HepG2 (cell line): ENCODE measurements around the gene CD68. TPM values are rescaled to one million over a fixed set of nuclear protein-coding genes. Genes with fewer than 3 reads are reported as not detected.
A peak's percentile ranks its signal among the peaks of the same experiment; 100 is the strongest.
"Not testable (repeated sequence)": the region's sequence is repeated elsewhere in the genome, so short reads cannot be mapped to it uniquely, and the experiment has no call there.

Experiments used
- ATAC-seq: fragments of 200-7000 bp; cut with Tn5 transposase; 3 replicates; pipeline ENCODE4 v1.9.1; 2020; ENCODE audit warnings: mild to moderate bottlenecking, moderate library complexity
- BruUV-seq: library from RNA; stranded (reverse); fragments of 400-500 nt; replicated peaks from 2 replicates; lab custom pipeline; 2021; lab: Mats Ljungman, UMichigan
- CTCF ChIA-PET: fragments of 300-600 bp; formaldehyde crosslinking; extraction: SDS; loops from one replicate; lab custom pipeline; 2021; ENCODE audit warnings: low total read pairs, inconsistent platforms, low intra/inter-chr PET ratio; lab: Yijun Ruan, JAX
- POLR2A ChIA-PET: fragments of 350-600 bp; sonication (Branson Sonifier 250); formaldehyde crosslinking; loops from one replicate; lab custom pipeline; 2020; ENCODE audit warnings: antibody characterized with exemption, inconsistent platforms; lab: Yijun Ruan, JAX
- DNase-seq: peaks from one replicate; pipeline ENCODE4 v3.0.0-alpha.2; 2015; ENCODE audit warnings: low spot score
- FAIRE-seq: peaks from 3 replicates; lab custom pipeline; 2011; peaks lifted over from hg19 to GRCh38; lab: Jason Lieb, UNC
- H2AFZ ChIP-seq: one replicate; pipeline ENCODE4 v1.6.1; 2011; ENCODE audit warnings: low read length, inconsistent platforms
- H3K27ac ChIP-seq: fragments of 300-600 bp; 3 replicates; pipeline ENCODE4 v1.8.0; 2011; ENCODE audit warnings: mixed run types, mild to moderate bottlenecking, mixed read lengths, low read length, inconsistent platforms; ENCODE audit not compliant: insufficient read depth; ENCODE audit errors: extremely low read length
- H3K27me3 ChIP-seq, 2 experiments: fragments of 200-600 bp in 1 of 2; 2 replicates in 1 of 2; 3 replicates in 1 of 2; pipeline versions ENCODE4 v1.6.0 to v1.8.0; 2011; ENCODE audit warnings: low read length in 2 of 2, mild to moderate bottlenecking in 2 of 2, moderate library complexity in 2 of 2, inconsistent platforms in 1 of 2; ENCODE audit not compliant: insufficient read depth in 2 of 2, control insufficient read depth in 1 of 2
- H3K36me3 ChIP-seq, 2 experiments: fragments of 200-600 bp in 1 of 2; replicated peaks in 1 of 2; 2 replicates in 1 of 2; 3 replicates in 1 of 2; pipeline versions ENCODE4 v1.5.1 to v1.8.0; 2011; ENCODE audit warnings: low read length in 2 of 2, inconsistent platforms in 1 of 2; ENCODE audit not compliant: insufficient read depth in 2 of 2, control insufficient read depth in 1 of 2
- H3K4me1 ChIP-seq: 2 replicates; pipeline ENCODE4 v1.5.1; 2012; ENCODE audit warnings: low read length, inconsistent platforms; ENCODE audit not compliant: insufficient read depth
- H3K4me2 ChIP-seq: 2 replicates; pipeline ENCODE4 v1.6.0; 2011; ENCODE audit warnings: low read depth, low read length, inconsistent platforms
- H3K4me3 ChIP-seq, 3 experiments: fragments of 200-600 bp in 1 of 3; sonication (generic), shearing (Covaris generic) in 1 of 3; replicated peaks in 1 of 3; 2 replicates each; pipeline ENCODE4 v1.5.1; 2011 to 2016; ENCODE audit warnings: low read length in 3 of 3, inconsistent platforms in 2 of 3, low read depth in 2 of 3, mild to moderate bottlenecking in 2 of 3, control low read depth in 1 of 3, mixed read lengths in 1 of 3; ENCODE audit not compliant: insufficient read depth in 1 of 3
- H3K79me2 ChIP-seq: one replicate; pipeline ENCODE4 v1.6.1; 2011; ENCODE audit warnings: low read length, inconsistent platforms; ENCODE audit not compliant: insufficient read depth
- H3K9ac ChIP-seq: 2 replicates; pipeline ENCODE4 v1.6.0; 2011; ENCODE audit warnings: mild to moderate bottlenecking, low read depth, low read length, inconsistent platforms; ENCODE audit not compliant: insufficient read depth
- H3K9me3 ChIP-seq: 2 replicates; pipeline ENCODE4 v1.5.1; 2012; ENCODE audit warnings: mild to moderate bottlenecking, low read length
- H4K20me1 ChIP-seq: 2 replicates; pipeline ENCODE4 v1.6.0; 2011; ENCODE audit warnings: inconsistent platforms, mild to moderate bottlenecking, low read length, moderate library complexity; ENCODE audit not compliant: insufficient read depth
- NFE2 ChIP-seq: sonication (generic); formaldehyde crosslinking; IDR thresholded peaks from 2 replicates; pipeline ENCODE4 v1.4.0; 2020; ENCODE audit warnings: missing genetic modification reagents
- NFIB ChIP-seq: sonication (generic); formaldehyde crosslinking; IDR thresholded peaks from 2 replicates; pipeline ENCODE4 v1.9.0; 2021; ENCODE audit warnings: missing genetic modification reagents, mild to moderate bottlenecking, borderline replicate concordance
- RARG ChIP-seq: sonication (generic); formaldehyde crosslinking; IDR thresholded peaks from 2 replicates; pipeline ENCODE4 v1.4.0; 2020; ENCODE audit warnings: low read depth, mild to moderate bottlenecking, missing genetic modification reagents
- ZBTB4 ChIP-seq: sonication (generic); formaldehyde crosslinking; IDR thresholded peaks from 2 replicates; pipeline ENCODE4 v1.4.0; 2020; ENCODE audit warnings: missing genetic modification reagents, mild to moderate bottlenecking, borderline replicate concordance
- ZFP36L1 ChIP-seq: sonication (generic); formaldehyde crosslinking; IDR thresholded peaks from 2 replicates; pipeline ENCODE4 v1.8.0; 2022; ENCODE audit warnings: mild to moderate bottlenecking, missing genetic modification reagents, moderate library complexity
- ZNF460 ChIP-seq: sonication (generic); formaldehyde crosslinking; IDR thresholded peaks from 2 replicates; pipeline ENCODE4 v1.5.1; 2020; ENCODE audit warnings: missing genetic modification reagents, mild to moderate bottlenecking, borderline replicate concordance
- ZNF484 ChIP-seq: sonication (generic); formaldehyde crosslinking; IDR thresholded peaks from 2 replicates; pipeline ENCODE4 v1.5.1; 2020; ENCODE audit warnings: mild to moderate bottlenecking, low read depth, missing genetic modification reagents, borderline replicate concordance
- ZNF546 ChIP-seq: sonication (generic); formaldehyde crosslinking; conservative IDR thresholded peaks from 2 replicates; pipeline ENCODE4 v1.8.1; 2023; ENCODE audit warnings: mild to moderate bottlenecking, missing genetic modification reagents
- ZNF768 ChIP-seq: sonication (generic); formaldehyde crosslinking; IDR thresholded peaks from 2 replicates; pipeline ENCODE4 v1.4.0; 2020; ENCODE audit warnings: missing genetic modification reagents
- WGBS: methylation state at CpG from one replicate; pipeline ENCODE4 v1.1.6; 2017; ENCODE audit warnings: low lambda C conversion rate; 5-methylcytosine and 5-hydroxymethylcytosine counted together
- in situ Hi-C: cut with HindIII; loops from 2 replicates; pipeline ENCODE4 v1.10.0; 2017; ENCODE audit warnings: low pct_unique_long_range_greater_than_20kb; ENCODE audit not compliant: extremely low pct_ligation_motif_present
- intact Hi-C: fragments of 100-400 bp; cut with micrococcal nuclease; formaldehyde crosslinking; loops from one replicate; pipeline ENCODE4 v1.10.0; 2022; ENCODE audit not compliant: unreplicated experiment
- polyA plus RNA-seq, 8 experiments: library from polyadenylated mRNA; depleted of rRNA in 3 of 8; stranded (reverse) in 7 of 8; unstranded in 1 of 8; fragments of >200 nt; fragmentation: Illumina TruSeq in 4 of 8; extraction: Trizol in 4 of 8; gene quantifications; 2 replicates each; pipeline versions ENCODE4 v1.2.1 to v1.2.3, GENCODE V29; 2011 to 2016; ENCODE audit warnings: low read depth in 4 of 8, missing spikeins in 1 of 8, mixed read lengths in 1 of 8; ENCODE audit not compliant: insufficient read depth in 1 of 8
- total RNA-seq, 5 experiments: library from RNA; depleted of rRNA; stranded (reverse); fragments of >200 nt; fragmentation: Illumina TruSeq; extraction: Trizol; gene quantifications; 2 replicates each; pipeline ENCODE4 v1.2.3, GENCODE V29; 2016; ENCODE audit warnings: low read depth in 1 of 5

CD68 gene
- total and polyA plus RNA-seq, 2 of the 13 experiments (the other 11 are each of a cell fraction or from before 2014, with no cell fraction given): 10.3 to 104 TPM

GRCh38 chr17:7625749-7626148 lies 46.3 kb downstream of the CD68 start:
- in situ Hi-C loops: not testable (repeated sequence)
- 97% methylated on average over 16 of the region's 16 CpGs for WGBS

GRCh38 chr17:7626307-7626706 lies 46.9 kb downstream of the CD68 start:
- H3K9ac ChIP-seq: peak overlapping the region; percentile 92
- H2AFZ ChIP-seq: no peak overlapping the region
- intact Hi-C loops (no loop called here), in situ Hi-C loops (no loop called here)
- 85% methylated on average over 7 of the region's 7 CpGs for WGBS
- FAIRE-seq: no peak
- H3K27ac ChIP-seq: peak overlapping the region; percentile 96
- no peaks in the 10 kb centered on the region for H3K9me3 ChIP-seq
- no peak for TF ChIP-seq NFE2 (CRISPR knock-in tag)
- TF ChIP-seq ZNF768: no peak
- no peak for TF ChIP-seq RARG (CRISPR knock-in tag)
- no peak for TF ChIP-seq ZNF484 (CRISPR knock-in tag)
- no peak for TF ChIP-seq NFIB (CRISPR knock-in tag)
- no peak for TF ChIP-seq ZFP36L1 (CRISPR knock-in tag)
- no peak for TF ChIP-seq ZNF546 (CRISPR knock-in tag)
- no peak for TF ChIP-seq ZBTB4
- no peaks in the 10 kb centered on the region for H4K20me1 ChIP-seq
- H3K4me1 ChIP-seq: peaks cover 61% of the 10 kb centered on the region
- H3K79me2 ChIP-seq: peaks cover 15% of the 10 kb centered on the region
- no TSS peak for BruUV-seq
- CTCF ChIA-PET: no interaction called here
- H3K36me3 ChIP-seq: no peaks in the 10 kb centered on the region
- H3K4me2 ChIP-seq: peak overlapping the region; percentile 90
- no peak for DNase-seq
- POLR2A ChIA-PET: interaction anchor here (1.9 to 3.2 kb wide), 9 partner anchors 9 to 61 kb away, joined by 4 to 63 read pairs (median 16); partner anchors contain the start of genes ATP1B2, FXR2, MPDU1 and TP53
- H3K27me3 ChIP-seq: no peaks in the 10 kb centered on the region; a peak in 1 of 5 replicates
- peak overlapping the region; percentile 82 to 92 (median 89) for H3K4me3 ChIP-seq
- ATAC-seq: no peak

More at GRCh38 chr17:7625749-7626148, 46.3 kb downstream of the CD68 start:
- FAIRE-seq, H3K9me3 ChIP-seq, H3K9ac ChIP-seq, H4K20me1 ChIP-seq, H3K36me3 ChIP-seq, H3K4me2 ChIP-seq, ATAC-seq, H3K4me3 ChIP-seq, H3K27ac ChIP-seq, H3K27me3 ChIP-seq, BruUV-seq, CTCF ChIA-PET, intact Hi-C loops, DNase-seq, H2AFZ ChIP-seq: not testable (repeated sequence)
- 0 out of 2 replicates have a peak, but pooled peaks have one; percentile 13 for TF ChIP-seq ZNF460 (CRISPR knock-in tag)
- Histone ChIP-seq H3K79me2 (peaks cover 15% of the 10 kb centered on the region), H3K4me1 (peaks cover 55% of the 10 kb centered on the region)
- POLR2A ChIA-PET: interaction anchor here (1.7 to 3.2 kb wide), 7 partner anchors 8 to 61 kb away, joined by 6 to 63 read pairs (median 25); partner anchors contain the start of genes FXR2, MPDU1, TP53 and WRAP53
